GM12878 (cell line): ENCODE measurements around the gene ACSF3. TPM values are rescaled to one million over a fixed set of nuclear protein-coding genes. Genes with fewer than 3 reads are reported as not detected.

Experiments used
- ATAC-seq: fragments of 200-7000 bp; cut with Tn5 transposase; 3 replicates; pipeline ENCODE4 v1.9.1; 2020; ENCODE audit warnings: mild to moderate bottlenecking, moderate library complexity
- BruUV-seq: library from RNA; stranded (reverse); fragments of 400-500 nt; replicated peaks from 2 replicates; lab custom pipeline; 2021; lab: Mats Ljungman, UMichigan
- CTCF ChIA-PET: fragments of 300-600 bp; sonication (Branson Sonifier 250); formaldehyde crosslinking; extraction: SDS; loops from one replicate; lab custom pipeline; 2021; ENCODE audit warnings: inconsistent platforms; lab: Yijun Ruan, JAX
- POLR2A ChIA-PET: fragments of 350-600 bp; formaldehyde crosslinking; extraction: SDS; loops from one replicate; lab custom pipeline; 2021; ENCODE audit warnings: inconsistent platforms; lab: Charles Lee
- RAD21 ChIA-PET: fragments of 300-600 bp; sonication (Branson Sonifier 250); formaldehyde crosslinking; loops from one replicate; lab custom pipeline; 2023; ENCODE audit warnings: antibody characterized with exemption; ENCODE audit not compliant: unreplicated experiment; lab: Charles Lee
- SMC1A ChIA-PET: fragments of 300-600 bp; sonication (Branson Sonifier 250); formaldehyde crosslinking; loops from one replicate; lab custom pipeline; 2023; ENCODE audit not compliant: unreplicated experiment, uncharacterized antibody; lab: Charles Lee
- DNase-seq: peaks from one replicate; pipeline ENCODE4 v3.0.0-alpha.2; 2011; ENCODE audit warnings: low read depth, low spot score
- FAIRE-seq: peaks from 3 replicates; lab custom pipeline; 2011; peaks lifted over from hg19 to GRCh38; lab: Jason Lieb, UNC
- H2AFZ ChIP-seq: 2 replicates; pipeline ENCODE4 v1.6.0; 2011; ENCODE audit warnings: low read depth, low read length, control low read depth; ENCODE audit not compliant: control insufficient read depth
- H3K27ac ChIP-seq: 2 replicates; pipeline ENCODE4 v1.5.1; 2011; ENCODE audit warnings: control low read depth; ENCODE audit not compliant: control insufficient read depth, insufficient read depth
- H3K27me3 ChIP-seq, 2 experiments: replicated peaks in 1 of 2; 2 replicates each; pipeline versions ENCODE4 v1.6.0 to v1.6.1; 2011; ENCODE audit warnings: low read length in 1 of 2; ENCODE audit not compliant: control insufficient read depth in 2 of 2, insufficient read depth in 2 of 2
- H3K36me3 ChIP-seq, 2 experiments: 2 replicates each; pipeline ENCODE4 v1.5.1; 2011; ENCODE audit warnings: low read length in 1 of 2; ENCODE audit not compliant: control insufficient read depth in 2 of 2, insufficient read depth in 2 of 2
- H3K4me1 ChIP-seq: 2 replicates; pipeline ENCODE4 v1.6.1; 2011; ENCODE audit warnings: mild to moderate bottlenecking, low read length, moderate library complexity, mixed read lengths; ENCODE audit not compliant: control insufficient read depth, insufficient read depth
- H3K4me2 ChIP-seq: 2 replicates; pipeline ENCODE4 v1.6.0; 2011; ENCODE audit warnings: control low read depth; ENCODE audit not compliant: control insufficient read depth, insufficient read depth
- H3K4me3 ChIP-seq: fragments of 200-600 bp; sonication (generic); 2 replicates; pipeline ENCODE4 v1.5.1; 2016
- H3K79me2 ChIP-seq: 2 replicates; pipeline ENCODE4 v1.6.0; 2011; ENCODE audit warnings: low read length; ENCODE audit not compliant: control insufficient read depth, insufficient read depth
- H3K9ac ChIP-seq: 2 replicates; pipeline ENCODE4 v1.8.0; 2011; ENCODE audit warnings: low read length, control low read depth, mixed read lengths; ENCODE audit not compliant: control insufficient read depth, insufficient read depth
- H3K9me3 ChIP-seq: replicated peaks from 3 replicates; pipeline ENCODE4 v1.5.1; 2011; ENCODE audit warnings: mild to moderate bottlenecking, low read length; ENCODE audit not compliant: control insufficient read depth, insufficient read depth
- H4K20me1 ChIP-seq: 2 replicates; pipeline ENCODE4 v1.6.0; 2011; ENCODE audit not compliant: control insufficient read depth, insufficient read depth
- BMI1 ChIP-seq: fragments of 450-650 bp; IDR thresholded peaks from 2 replicates; pipeline ENCODE4 v1.6.1; 2016; ENCODE audit warnings: mild to moderate bottlenecking, moderate library complexity, borderline replicate concordance
- CBX3 ChIP-seq: fragments of 200-600 bp; sonication (generic); IDR thresholded peaks from 2 replicates; pipeline ENCODE4 v1.6.1; 2016; ENCODE audit warnings: low read depth, borderline replicate concordance
- POLR2A ChIP-seq: IDR thresholded peaks from 2 replicates; pipeline ENCODE4 v1.6.1; 2011; ENCODE audit warnings: low read depth, mild to moderate bottlenecking, low read length
- TCF3 ChIP-seq: IDR thresholded peaks from 2 replicates; pipeline ENCODE4 v1.6.1; 2012; ENCODE audit warnings: low read depth, mild to moderate bottlenecking, low read length, borderline replicate concordance; ENCODE audit not compliant: insufficient read depth
- WGBS: methylation state at CpG from one replicate; pipeline ENCODE4 v1.1.6; 2016; ENCODE audit warnings: low lambda C conversion rate; ENCODE audit not compliant: insufficient replicate concordance, insufficient coverage; ENCODE audit errors: missing lambda C conversion rate; 5-methylcytosine and 5-hydroxymethylcytosine counted together
- in situ Hi-C: fragments of 300-500 bp; cut with MboI; formaldehyde crosslinking; loops from 9 replicates; pipeline ENCODE4 v1.14.3; 2018; ENCODE audit warnings: mixed read lengths
- intact Hi-C: fragments of 100-400 bp; cut with micrococcal nuclease; formaldehyde crosslinking; loops from one replicate; pipeline ENCODE4 v1.14.2; 2022; ENCODE audit not compliant: unreplicated experiment
- polyA plus RNA-seq, 11 experiments: library from polyadenylated mRNA; depleted of rRNA in 4 of 11; unstranded in 6 of 11; stranded (reverse) in 5 of 11; fragments of >200 nt; fragmentation: Nextera tagmentation in 4 of 11; fragmentation: Illumina TruSeq in 1 of 11; extraction: Ambion mirVana in 4 of 11; extraction: Trizol in 1 of 11; gene quantifications; 1 replicate in 1 of 11; 2 replicates in 10 of 11; pipeline versions ENCODE4 v1.2.1 to v1.2.3, GENCODE V29; 2011 to 2016; ENCODE audit warnings: inconsistent platforms in 2 of 11, missing spikeins in 2 of 11, low read depth in 1 of 11
- total RNA-seq, 4 experiments: library from RNA; depleted of rRNA in 3 of 4; stranded (reverse); fragments of >200 nt in 3 of 4; fragmentation: Illumina TruSeq in 1 of 4; extraction: Trizol in 1 of 4; gene quantifications; 2 replicates each; pipeline versions ENCODE4 v1.2.1 to v1.2.3, GENCODE V29; 2013 to 2021
- TF ChIP-seq, protein P1 (sequence below): IDR thresholded peaks from 2 replicates; pipeline ENCODE4 v1.6.1; 2011; ENCODE audit warnings: borderline replicate concordance, low read depth, mild to moderate bottlenecking, moderate library complexity, low read length; ENCODE audit not compliant: insufficient read depth, poor library complexity, severe bottlenecking
- TF ChIP-seq, protein P2 (sequence below): IDR thresholded peaks from 2 replicates; pipeline ENCODE4 v1.6.1; 2012; ENCODE audit warnings: low read depth, low read length, improper control_type of control experiment

The ACSF3 gene
- total and polyA plus RNA-seq, 10 of the 15 experiments (the other 5 are each of a cell fraction or from before 2014, with no cell fraction given), result 1.0 to 44.4 (median 25.8) TPM

DNA sequence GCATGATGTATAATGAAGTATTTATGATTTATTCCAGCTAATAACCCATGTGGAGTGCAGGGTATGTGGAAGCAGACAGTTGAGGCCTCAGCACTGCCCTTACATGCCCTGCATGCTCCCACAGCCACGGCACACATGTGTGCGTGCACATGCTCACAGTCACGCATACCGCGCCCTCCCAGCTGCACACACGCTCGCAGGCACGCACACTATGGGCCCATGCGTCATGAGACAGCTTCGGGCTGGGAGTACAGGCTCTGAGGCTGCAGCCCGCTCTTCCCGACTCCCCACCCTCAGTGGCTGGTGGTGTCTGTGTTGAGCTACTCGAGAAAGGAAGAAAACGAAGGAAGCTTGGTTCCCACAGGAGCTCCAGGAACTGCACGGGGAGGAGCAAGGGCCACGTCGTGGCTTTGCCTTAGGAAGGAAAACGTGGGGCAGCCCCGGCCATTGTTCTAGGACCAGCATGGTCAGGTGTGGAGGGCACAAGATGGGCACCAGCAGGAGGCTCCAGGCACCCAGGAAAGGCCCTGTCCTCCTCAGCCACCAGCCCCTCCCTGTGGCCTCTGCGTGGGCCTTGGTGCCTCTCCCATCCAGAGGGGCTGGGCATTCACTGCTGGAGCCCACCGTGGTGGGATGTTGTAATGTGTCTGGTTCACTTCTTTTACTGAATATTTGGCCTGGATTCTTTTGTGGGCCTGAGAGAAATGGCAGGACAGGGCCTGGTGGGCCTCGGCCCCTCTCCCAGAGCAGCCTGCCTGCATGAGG is 50.4 kb downstream of the ACSF3 start:
- Histone ChIP-seq H3K27me3 (no peaks in the 10 kb centered on the region), H2AFZ (no peak overlapping the region), H3K4me2 (no peak overlapping the region), H4K20me1 (no peaks in the 10 kb centered on the region), H3K4me3 (no peak overlapping the region), H3K79me2 (no peaks in the 10 kb centered on the region), H3K9me3 (peaks cover 2% of the 10 kb centered on the region; the same call in 1 of the 3 replicates), H3K27ac (no peak overlapping the region), H3K9ac (no peak overlapping the region), H3K4me1 (no peaks in the 10 kb centered on the region), H3K36me3 (peaks cover 9 to 12% of the 10 kb centered on the region in 2 experiments)
- intact Hi-C loops, result no loop called here
- ChIA-PET POLR2A (no interaction called here), SMC1A (no interaction called here), RAD21 (no interaction called here), CTCF (no interaction called here)
- 91% methylated on average over 22 of the region's 22 CpGs for WGBS
- TF ChIP-seq, protein P1, sequence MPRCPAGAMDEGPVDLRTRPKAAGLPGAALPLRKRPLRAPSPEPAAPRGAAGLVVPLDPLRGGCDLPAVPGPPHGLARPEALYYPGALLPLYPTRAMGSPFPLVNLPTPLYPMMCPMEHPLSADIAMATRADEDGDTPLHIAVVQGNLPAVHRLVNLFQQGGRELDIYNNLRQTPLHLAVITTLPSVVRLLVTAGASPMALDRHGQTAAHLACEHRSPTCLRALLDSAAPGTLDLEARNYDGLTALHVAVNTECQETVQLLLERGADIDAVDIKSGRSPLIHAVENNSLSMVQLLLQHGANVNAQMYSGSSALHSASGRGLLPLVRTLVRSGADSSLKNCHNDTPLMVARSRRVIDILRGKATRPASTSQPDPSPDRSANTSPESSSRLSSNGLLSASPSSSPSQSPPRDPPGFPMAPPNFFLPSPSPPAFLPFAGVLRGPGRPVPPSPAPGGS, result peak; percentile 65
- TF ChIP-seq, protein P2, sequence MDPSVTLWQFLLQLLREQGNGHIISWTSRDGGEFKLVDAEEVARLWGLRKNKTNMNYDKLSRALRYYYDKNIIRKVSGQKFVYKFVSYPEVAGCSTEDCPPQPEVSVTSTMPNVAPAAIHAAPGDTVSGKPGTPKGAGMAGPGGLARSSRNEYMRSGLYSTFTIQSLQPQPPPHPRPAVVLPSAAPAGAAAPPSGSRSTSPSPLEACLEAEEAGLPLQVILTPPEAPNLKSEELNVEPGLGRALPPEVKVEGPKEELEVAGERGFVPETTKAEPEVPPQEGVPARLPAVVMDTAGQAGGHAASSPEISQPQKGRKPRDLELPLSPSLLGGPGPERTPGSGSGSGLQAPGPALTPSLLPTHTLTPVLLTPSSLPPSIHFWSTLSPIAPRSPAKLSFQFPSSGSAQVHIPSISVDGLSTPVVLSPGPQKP, result no peak
- TF ChIP-seq POLR2A, result no peak; the same call in 1 of the 2 replicates
- TF ChIP-seq TCF3, result 0 out of 2 replicates have a peak, but pooled peaks have one; percentile 54
- no peak for TF ChIP-seq BMI1
- no peak for TF ChIP-seq CBX3
- no peak for ATAC-seq
- no TSS peak for BruUV-seq
- in situ Hi-C loops, result no loop called here
- no peak for FAIRE-seq
- no peak for DNase-seq
